Keratinocyte (primary cell): ENCODE measurements around the gene ZNHIT3. TPM values are rescaled to one million over a fixed set of nuclear protein-coding genes. Genes with fewer than 3 reads are reported as not detected.

ENCODE experiments used
- DNase-seq: peaks from one replicate; pipeline ENCODE4 v3.0.0-alpha.2; 2011; ENCODE audit warnings: low read depth, missing footprints, low spot score
- FAIRE-seq: peaks from 2 replicates; lab custom pipeline; 2011; peaks lifted over from hg19 to GRCh38; lab: Jason Lieb, UNC
- H2AFZ ChIP-seq: 2 replicates; pipeline ENCODE4 v1.6.0; 2012; ENCODE audit warnings: low read length, control low read depth, inconsistent platforms; ENCODE audit not compliant: control insufficient read depth
- H3K27ac ChIP-seq: 2 replicates; pipeline ENCODE4 v1.5.1; 2011; ENCODE audit warnings: low read length; ENCODE audit not compliant: control insufficient read depth, insufficient read depth
- H3K27me3 ChIP-seq: 3 replicates; pipeline ENCODE4 v1.6.0; 2011; ENCODE audit warnings: low read length; ENCODE audit not compliant: control insufficient read depth, insufficient read depth; ENCODE audit errors: extremely low read depth
- H3K36me3 ChIP-seq, 2 experiments: 2 replicates in 1 of 2; 3 replicates in 1 of 2; pipeline ENCODE4 v1.5.1; 2011; ENCODE audit warnings: low read length in 2 of 2, mild to moderate bottlenecking in 1 of 2; ENCODE audit not compliant: control insufficient read depth in 2 of 2, insufficient read depth in 2 of 2; ENCODE audit errors: extremely low read depth in 1 of 2
- H3K4me1 ChIP-seq: 3 replicates; pipeline ENCODE4 v1.5.1; 2011; ENCODE audit warnings: low read length; ENCODE audit not compliant: control insufficient read depth, insufficient read depth; ENCODE audit errors: extremely low read depth
- H3K4me2 ChIP-seq: 3 replicates; pipeline ENCODE4 v1.6.0; 2011; ENCODE audit warnings: low read depth, low read length; ENCODE audit not compliant: control insufficient read depth, insufficient read depth; ENCODE audit errors: extremely low read depth
- H3K4me3 ChIP-seq, 3 experiments: fragments of 200-600 bp in 1 of 3; sonication (generic) in 1 of 3; 2 replicates in 2 of 3; 3 replicates in 1 of 3; pipeline ENCODE4 v1.5.1; 2011 to 2016; ENCODE audit warnings: low read length in 3 of 3, mild to moderate bottlenecking in 3 of 3, control low read depth in 2 of 3, inconsistent platforms in 1 of 3, low read depth in 1 of 3, mixed read lengths in 1 of 3, mixed run types in 1 of 3, moderate library complexity in 1 of 3; ENCODE audit not compliant: control insufficient read depth in 2 of 3, insufficient read depth in 2 of 3; ENCODE audit errors: extremely low read depth in 1 of 3
- H3K79me2 ChIP-seq: 2 replicates; pipeline ENCODE4 v1.6.0; 2012; ENCODE audit warnings: low read length; ENCODE audit not compliant: control insufficient read depth, insufficient read depth
- H3K9ac ChIP-seq: 3 replicates; pipeline ENCODE4 v1.6.0; 2011; ENCODE audit warnings: low read length; ENCODE audit not compliant: control insufficient read depth, insufficient read depth; ENCODE audit errors: extremely low read depth
- H3K9me1 ChIP-seq: 3 replicates; pipeline ENCODE4 v1.6.0; 2011; ENCODE audit warnings: low read length; ENCODE audit not compliant: control insufficient read depth, insufficient read depth; ENCODE audit errors: extremely low read depth
- H3K9me3 ChIP-seq: 2 replicates; pipeline ENCODE4 v1.5.1; 2012; ENCODE audit warnings: low read depth, low read length; ENCODE audit not compliant: control insufficient read depth
- H4K20me1 ChIP-seq: 3 replicates; pipeline ENCODE4 v1.6.0; 2011; ENCODE audit warnings: low read length; ENCODE audit not compliant: control insufficient read depth, insufficient read depth; ENCODE audit errors: extremely low read depth
- CTCF ChIP-seq, 3 experiments: IDR thresholded peaks in 1 of 3; conservative IDR thresholded peaks in 1 of 3; optimal IDR thresholded peaks in 1 of 3; 2 replicates in 2 of 3; 3 replicates in 1 of 3; pipeline versions ENCODE3 to v1.5.1; 2011; ENCODE audit warnings: low read length in 3 of 3, mild to moderate bottlenecking in 3 of 3, moderate library complexity in 2 of 3, control low read depth in 1 of 3, inconsistent platforms in 1 of 3; ENCODE audit not compliant: insufficient read depth in 2 of 3; ENCODE audit errors: extremely low read depth in 1 of 3
- EZH2 ChIP-seq: IDR thresholded peaks from one replicate; pipeline ENCODE4 v1.6.1; 2012; ENCODE audit warnings: inconsistent platforms, mild to moderate bottlenecking, low read length, moderate library complexity
- dilution Hi-C: fragments of 300-500 bp; cut with MboI; formaldehyde crosslinking; loops from one replicate; pipeline ENCODE4 v1.7.0; 2020; ENCODE audit warnings: low sequenced_read_pairs; ENCODE audit not compliant: extremely low pct_ligation_motif_present
- polyA plus RNA-seq, 5 experiments: library from polyadenylated mRNA; depleted of rRNA in 3 of 5; stranded (reverse) in 3 of 5; stranded (forward) in 1 of 5; unstranded in 1 of 5; fragments of >200 nt; gene quantifications; 1 replicate in 1 of 5; 2 replicates in 3 of 5; 3 replicates in 1 of 5; pipeline versions ENCODE4 v1.2.1 to v1.2.3, GENCODE V29; 2011 to 2012; ENCODE audit warnings: missing spikeins in 2 of 5, low read depth in 1 of 5, low replicate concordance in 1 of 5

Gene ZNHIT3
- polyA plus RNA-seq, 1 donor (not counting 4 experiments of a cell fraction or from before 2014, with no cell fraction given): 72.4 TPM

- H3K9me3 ChIP-seq: no peaks in the 10 kb centered on the region
- DNase-seq: no peak
- H3K4me3 ChIP-seq: no peak overlapping the region
- H2AFZ ChIP-seq: no peak overlapping the region
- no peaks in the 10 kb centered on the region for H3K27me3 ChIP-seq
- no peak overlapping the region for H3K4me2 ChIP-seq
- H3K9me1 ChIP-seq: no peaks in the 10 kb centered on the region
- no peak for FAIRE-seq
- dilution Hi-C loops: no loop called here
- TF ChIP-seq CTCF (optimal IDR thresholded peaks at IDR 0.05 in 1 of 3, IDR thresholded peaks at IDR 0.05 in 1 of 3, conservative IDR thresholded peaks at IDR 0.05 in 1 of 3; ENCODE audit: extremely low read depth in 1 of 3, insufficient read depth in 2 of 3, low read length in 3 of 3): no peak
- no peak for TF ChIP-seq EZH2
- no peaks in the 10 kb centered on the region for H3K79me2 ChIP-seq
- H3K36me3 ChIP-seq: peaks cover 52 to 86% of the 10 kb centered on the region in 2 experiments
- H4K20me1 ChIP-seq: no peaks in the 10 kb centered on the region
- no peak overlapping the region for H3K27ac ChIP-seq
- no peaks in the 10 kb centered on the region for H3K4me1 ChIP-seq
- no peak overlapping the region for H3K9ac ChIP-seq
Measured at GRCh38 chr17:36509272-36509985, 22.9 kb downstream of the ZNHIT3 start.

GRCh38 chr17:36510636-36511035 lies 24.2 kb downstream of the ZNHIT3 start:
- Histone ChIP-seq H3K4me3 (no peak overlapping the region), H4K20me1 (no peaks in the 10 kb centered on the region), H3K9me3 (no peaks in the 10 kb centered on the region), H3K27me3 (no peaks in the 10 kb centered on the region), H3K9me1 (no peaks in the 10 kb centered on the region), H3K9ac (no peak overlapping the region), H3K4me2 (no peak overlapping the region), H3K27ac (no peak overlapping the region), H3K36me3 (peaks cover 51 to 82% of the 10 kb centered on the region in 2 experiments), H3K79me2 (no peaks in the 10 kb centered on the region), H2AFZ (no peak overlapping the region), H3K4me1 (no peaks in the 10 kb centered on the region)
- dilution Hi-C loops: no loop called here
- FAIRE-seq (no peak), DNase-seq (no peak)
- TF ChIP-seq EZH2: no peak
- TF ChIP-seq CTCF (optimal IDR thresholded peaks at IDR 0.05 in 1 of 3, IDR thresholded peaks at IDR 0.05 in 1 of 3, conservative IDR thresholded peaks at IDR 0.05 in 1 of 3; ENCODE audit: extremely low read depth in 1 of 3, insufficient read depth in 2 of 3, low read length in 3 of 3): no peak
